Prostate gland (tissue), 2 donors: ENCODE data around the gene ZSCAN31. TPM values are rescaled to one million over a fixed set of nuclear protein-coding genes. Genes with fewer than 3 reads are reported as not detected.

ENCODE experiments used
- DNase-seq: peaks from one replicate; pipeline ENCODE4 v3.0.0-alpha.2; 2019; ENCODE audit warnings: low spot score
- H3K27ac ChIP-seq, 2 donors: fragments of 200-600 bp; sonication (generic); 2 replicates each; pipeline ENCODE4 v1.5.1; 2017 to 2019
- H3K27me3 ChIP-seq: fragments of 200-600 bp; sonication (generic); replicated peaks from 2 replicates; pipeline ENCODE4 v1.5.1; 2019; ENCODE audit not compliant: insufficient read depth
- H3K36me3 ChIP-seq, 2 donors: fragments of 200-600 bp; sonication (generic); 1 replicate in 1 of 2; 2 replicates in 1 of 2; pipeline versions ENCODE4 v1.5.1 to v1.8.1; 2017 to 2019
- H3K4me1 ChIP-seq: fragments of 200-600 bp; sonication (generic); replicated peaks from 2 replicates; pipeline ENCODE4 v1.5.1; 2019
- H3K4me3 ChIP-seq, 2 donors: fragments of 200-600 bp; sonication (generic); 2 replicates each; pipeline ENCODE4 v1.5.1; 2017 to 2019
- H3K9me3 ChIP-seq: fragments of 200-600 bp; sonication (generic); 2 replicates; pipeline ENCODE4 v1.5.1; 2017
- POLR2A ChIP-seq: fragments of 450-650 bp; IDR thresholded peaks from one replicate; pipeline ENCODE4 v1.6.1; 2016; ENCODE audit warnings: antibody characterized with exemption, mild to moderate bottlenecking
- POLR2AphosphoS5 ChIP-seq: sonication (generic); formaldehyde crosslinking; IDR thresholded peaks from one replicate; pipeline ENCODE4 v1.6.1; 2017; ENCODE audit warnings: antibody characterized with exemption
- whole genome bisulfite sequencing: methylation state at CpG from one replicate; pipeline ENCODE4 v1.1.5; 2018; 5-methylcytosine and 5-hydroxymethylcytosine counted together
- intact Hi-C: fragments of 100-400 bp; cut with DNase I; formaldehyde crosslinking; loops from one replicate; pipeline ENCODE4 v1.14.2; 2022
- total RNA-seq, 2 donors: library from RNA; depleted of rRNA; stranded (reverse); fragments of >200 nt; gene quantifications; one replicate each; pipeline ENCODE4 v1.1.0, GENCODE V29; 2016
- TF ChIP-seq, protein P1 (sequence below), 4 experiments: fragments of 200-600 bp in 2 of 4; fragments of 450-650 bp in 2 of 4; sonication (generic) in 2 of 4; IDR thresholded peaks; 1 replicate in 3 of 4; 2 replicates in 1 of 4; pipeline ENCODE4 v1.5.1; 2016 to 2019; ENCODE audit warnings: antibody characterized with exemption in 4 of 4, mild to moderate bottlenecking in 2 of 4, moderate library complexity in 2 of 4

ZSCAN31 gene
- total RNA-seq, 2 donors from 2014 or later, result 13.7 to 21.7 TPM

DNA sequence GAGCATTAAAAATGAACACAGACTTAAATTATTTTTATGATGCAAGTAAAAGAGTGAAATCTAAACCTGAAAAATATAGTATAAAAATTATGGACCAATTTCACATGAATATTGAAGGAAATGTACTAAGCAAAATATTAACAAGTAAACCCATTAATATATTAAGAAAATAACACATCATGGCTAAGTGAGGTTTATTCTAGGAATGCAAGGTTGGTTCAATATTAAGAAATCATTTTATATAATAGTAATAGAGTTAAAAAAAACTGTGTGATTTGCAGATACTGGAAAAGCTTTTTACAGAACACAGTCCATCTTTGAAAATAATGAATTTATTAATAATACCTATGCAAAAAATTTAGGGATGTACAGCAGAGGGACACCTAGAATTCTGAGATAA lies 42.7 kb upstream of the ZSCAN31 start:
- intact Hi-C loops, result no loop called here
- no peaks in the 10 kb centered on the region for H3K9me3 ChIP-seq
- H3K4me3 ChIP-seq, result no peak overlapping the region
- H3K4me1 ChIP-seq, result no peaks in the 10 kb centered on the region
- no peaks in the 10 kb centered on the region for H3K36me3 ChIP-seq
- H3K27me3 ChIP-seq, result no peaks in the 10 kb centered on the region
- TF ChIP-seq, protein P1, sequence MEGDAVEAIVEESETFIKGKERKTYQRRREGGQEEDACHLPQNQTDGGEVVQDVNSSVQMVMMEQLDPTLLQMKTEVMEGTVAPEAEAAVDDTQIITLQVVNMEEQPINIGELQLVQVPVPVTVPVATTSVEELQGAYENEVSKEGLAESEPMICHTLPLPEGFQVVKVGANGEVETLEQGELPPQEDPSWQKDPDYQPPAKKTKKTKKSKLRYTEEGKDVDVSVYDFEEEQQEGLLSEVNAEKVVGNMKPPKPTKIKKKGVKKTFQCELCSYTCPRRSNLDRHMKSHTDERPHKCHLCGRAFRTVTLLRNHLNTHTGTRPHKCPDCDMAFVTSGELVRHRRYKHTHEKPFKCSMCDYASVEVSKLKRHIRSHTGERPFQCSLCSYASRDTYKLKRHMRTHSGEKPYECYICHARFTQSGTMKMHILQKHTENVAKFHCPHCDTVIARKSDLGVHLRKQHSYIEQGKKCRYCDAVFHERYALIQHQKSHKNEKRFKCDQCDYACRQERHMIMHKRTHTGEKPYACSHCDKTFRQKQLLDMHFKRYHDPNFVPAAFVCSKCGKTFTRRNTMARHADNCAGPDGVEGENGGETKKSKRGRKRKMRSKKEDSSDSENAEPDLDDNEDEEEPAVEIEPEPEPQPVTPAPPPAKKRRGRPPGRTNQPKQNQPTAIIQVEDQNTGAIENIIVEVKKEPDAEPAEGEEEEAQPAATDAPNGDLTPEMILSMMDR (IDR thresholded peaks at IDR 0.05), result no peak
- TF ChIP-seq POLR2A (no peak), POLR2AphosphoS5 (no peak)
- no peak overlapping the region for H3K27ac ChIP-seq
- no peak for DNase-seq

DNA sequence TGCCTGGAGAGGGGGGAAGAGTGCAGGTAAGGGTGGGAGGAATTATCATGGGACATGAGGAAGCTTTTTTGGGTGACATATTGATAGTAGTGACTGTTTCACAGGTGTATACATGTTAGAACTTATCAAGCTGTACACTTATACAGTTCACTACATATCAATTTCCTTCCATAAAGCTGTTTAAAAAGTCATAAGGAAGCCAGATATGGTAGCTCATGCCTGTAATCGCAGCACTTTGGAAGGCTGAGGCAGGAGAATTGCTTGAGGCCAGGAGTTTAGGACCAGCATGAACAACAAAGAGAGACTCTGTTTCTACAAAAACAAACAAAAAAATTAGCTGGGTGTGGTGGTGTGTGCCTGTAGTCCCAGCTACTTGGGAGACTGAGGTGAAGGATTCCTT lies 41.9 kb upstream of the ZSCAN31 start:
- WGBS, result 93% methylated on average over 1 of the region's 1 CpG
- Histone ChIP-seq H3K36me3 (no peaks in the 10 kb centered on the region), H3K27ac (no peak overlapping the region), H3K4me1 (no peaks in the 10 kb centered on the region), H3K27me3 (no peaks in the 10 kb centered on the region), H3K4me3 (no peak overlapping the region), H3K9me3 (no peaks in the 10 kb centered on the region)
- TF ChIP-seq POLR2A (no peak), POLR2AphosphoS5 (no peak)
- TF ChIP-seq, protein P1 (IDR thresholded peaks at IDR 0.05), result no peak
- DNase-seq, result no peak
- intact Hi-C loops, result no loop called here

DNA sequence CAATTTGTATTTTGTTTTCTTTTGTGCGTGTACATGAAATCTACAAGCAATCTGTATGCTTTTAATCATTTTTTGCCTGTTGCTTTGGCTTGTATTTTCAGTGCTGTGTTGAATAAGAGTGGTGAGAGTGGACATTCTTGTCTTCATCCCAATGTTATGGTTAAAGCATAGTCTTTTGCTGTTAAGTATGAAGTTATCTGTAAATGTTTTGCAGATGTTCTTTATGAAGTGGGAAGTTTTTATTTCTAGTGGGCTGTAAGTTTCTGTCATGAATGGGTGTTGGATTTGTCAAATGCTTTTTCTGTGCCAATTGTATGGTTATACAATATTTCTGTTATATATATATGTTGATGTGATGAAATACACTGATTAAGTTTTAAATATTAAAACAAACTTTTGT lies 38.0 kb upstream of the ZSCAN31 start:
- TF ChIP-seq POLR2AphosphoS5 (no peak), POLR2A (no peak)
- TF ChIP-seq, protein P1 (IDR thresholded peaks at IDR 0.05), result no peak
- no peaks in the 10 kb centered on the region for H3K9me3 ChIP-seq
- H3K27ac ChIP-seq, result no peak overlapping the region
- no peaks in the 10 kb centered on the region for H3K27me3 ChIP-seq
- DNase-seq, result no peak
- intact Hi-C loops, result no loop called here
- WGBS, result 94% methylated on average over 1 of the region's 1 CpG
- H3K4me1 ChIP-seq, result no peaks in the 10 kb centered on the region
- H3K4me3 ChIP-seq, result no peak overlapping the region
- H3K36me3 ChIP-seq, result no peaks in the 10 kb centered on the region

GRCh38 chr6:28371706-28372451 lies 35.9 kb upstream of the ZSCAN31 start:
- DNase-seq, result no peak
- no peaks in the 10 kb centered on the region for H3K4me1 ChIP-seq
- intact Hi-C loops, result no loop called here
- TF ChIP-seq POLR2A (no peak), POLR2AphosphoS5 (no peak)
- TF ChIP-seq, protein P1 (IDR thresholded peaks at IDR 0.05), result no peak
- 89% methylated on average over 9 of the region's 9 CpGs for WGBS
- H3K4me3 ChIP-seq, result no peak overlapping the region
- no peak overlapping the region for H3K27ac ChIP-seq
- no peaks in the 10 kb centered on the region for H3K9me3 ChIP-seq
- no peaks in the 10 kb centered on the region for H3K27me3 ChIP-seq
- no peaks in the 10 kb centered on the region for H3K36me3 ChIP-seq

DNA sequence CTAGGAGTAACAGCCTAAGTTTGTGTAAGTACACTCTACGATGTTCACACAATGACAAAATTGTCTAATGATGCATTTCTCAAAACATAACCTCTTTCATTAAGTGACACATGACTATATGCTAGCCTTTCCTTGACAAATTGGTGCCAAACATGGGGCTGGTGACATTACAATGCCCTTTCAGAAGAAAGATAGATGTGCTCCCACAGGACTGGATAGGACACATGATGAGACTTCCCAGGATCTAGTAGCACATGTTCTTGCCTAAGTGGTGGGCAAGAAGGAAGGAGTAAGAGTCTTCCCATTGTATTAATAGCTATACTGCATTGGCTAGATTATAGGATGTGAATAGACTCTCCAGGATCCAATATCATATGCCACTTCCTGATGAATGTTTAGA lies 35.3 kb upstream of the ZSCAN31 start:
- H3K9me3 ChIP-seq, result no peaks in the 10 kb centered on the region
- no peak overlapping the region for H3K27ac ChIP-seq
- H3K4me3 ChIP-seq, result no peak overlapping the region
- no peaks in the 10 kb centered on the region for H3K27me3 ChIP-seq
- no peak for DNase-seq
- H3K4me1 ChIP-seq, result no peaks in the 10 kb centered on the region
- WGBS, result 90% methylated on average over 1 of the region's 1 CpG
- no peaks in the 10 kb centered on the region for H3K36me3 ChIP-seq
- intact Hi-C loops, result no loop called here
- TF ChIP-seq, protein P1 (IDR thresholded peaks at IDR 0.05), result no peak
- TF ChIP-seq POLR2A (no peak), POLR2AphosphoS5 (no peak)
